H9 (cell line): ENCODE measurements around the gene OMD. TPM values are rescaled to one million over a fixed set of nuclear protein-coding genes. Genes with fewer than 3 reads are reported as not detected.

ENCODE experiments used
- DNase-seq: peaks from one replicate; pipeline ENCODE4 v3.0.0-alpha.2; 2017
- H2AFZ ChIP-seq: one replicate; pipeline ENCODE4 v1.6.1; 2013; ENCODE audit warnings: mild to moderate bottlenecking, low read length, control low read depth, moderate library complexity
- H2AK5ac ChIP-seq: 2 replicates; pipeline ENCODE4 v1.6.1; 2013; ENCODE audit warnings: low read length, control low read depth, mixed read lengths; ENCODE audit not compliant: insufficient read length
- H2BK120ac ChIP-seq: one replicate; pipeline ENCODE4 v1.6.1; 2013; ENCODE audit warnings: low read depth, mild to moderate bottlenecking, low read length, control low read depth, inconsistent platforms; ENCODE audit not compliant: poor library complexity, severe bottlenecking
- H2BK12ac ChIP-seq: 2 replicates; pipeline ENCODE4 v1.6.1; 2013; ENCODE audit warnings: low read length, control low read depth, mixed read lengths, low read depth; ENCODE audit not compliant: insufficient read length
- H2BK15ac ChIP-seq: 2 replicates; pipeline ENCODE4 v1.6.1; 2013; ENCODE audit warnings: low read depth, low read length, control low read depth
- H2BK20ac ChIP-seq: one replicate; pipeline ENCODE4 v1.6.1; 2013; ENCODE audit warnings: low read depth, mild to moderate bottlenecking, low read length, control low read depth, inconsistent platforms; ENCODE audit not compliant: poor library complexity, severe bottlenecking
- H2BK5ac ChIP-seq: 2 replicates; pipeline ENCODE4 v1.6.1; 2013; ENCODE audit warnings: low read length, control low read depth, mixed read lengths; ENCODE audit not compliant: insufficient read length
- H3K14ac ChIP-seq: 2 replicates; pipeline ENCODE4 v1.6.1; 2013; ENCODE audit warnings: low read length, control low read depth; ENCODE audit not compliant: insufficient read depth
- H3K18ac ChIP-seq: 2 replicates; pipeline ENCODE4 v1.6.1; 2013; ENCODE audit warnings: low read depth, mild to moderate bottlenecking, mixed read lengths, low read length, control low read depth; ENCODE audit not compliant: insufficient read length
- H3K23ac ChIP-seq: 2 replicates; pipeline ENCODE4 v1.6.1; 2013; ENCODE audit warnings: low read length, control low read depth, mixed read lengths, low read depth; ENCODE audit not compliant: insufficient read length
- H3K23me2 ChIP-seq: 2 replicates; pipeline ENCODE4 v1.6.1; 2013; ENCODE audit warnings: low read depth, mild to moderate bottlenecking, mixed read lengths, low read length, control low read depth; ENCODE audit not compliant: insufficient read length, poor library complexity, severe bottlenecking
- H3K27ac ChIP-seq: 2 replicates; pipeline ENCODE4 v1.5.1; 2013; ENCODE audit warnings: low read length, control low read depth, mixed read lengths, low read depth; ENCODE audit not compliant: insufficient read length
- H3K27me3 ChIP-seq: 2 replicates; pipeline ENCODE4 v1.6.1; 2013; ENCODE audit warnings: low read length, control low read depth, inconsistent platforms; ENCODE audit not compliant: insufficient read depth
- H3K4ac ChIP-seq: 2 replicates; pipeline ENCODE4 v1.6.1; 2013; ENCODE audit warnings: low read depth, mild to moderate bottlenecking, control low read depth, inconsistent platforms, low read length, moderate library complexity
- H3K4me1 ChIP-seq: 2 replicates; pipeline ENCODE4 v1.6.1; 2013; ENCODE audit warnings: low read length, control low read depth, inconsistent platforms; ENCODE audit not compliant: insufficient read depth
- H3K4me2 ChIP-seq: 2 replicates; pipeline ENCODE4 v1.6.1; 2013; ENCODE audit warnings: low read length, control low read depth, mixed read lengths; ENCODE audit not compliant: insufficient read length, insufficient read depth
- H3K56ac ChIP-seq: 2 replicates; pipeline ENCODE4 v1.6.1; 2013; ENCODE audit warnings: low read depth, mild to moderate bottlenecking, mixed read lengths, low read length, control low read depth; ENCODE audit not compliant: insufficient read length
- H3K79me1 ChIP-seq: 2 replicates; pipeline ENCODE4 v1.6.1; 2013; ENCODE audit warnings: low read depth, mild to moderate bottlenecking, moderate library complexity, low read length, control low read depth, inconsistent platforms; ENCODE audit not compliant: insufficient read depth, poor library complexity, severe bottlenecking
- H3K79me2 ChIP-seq: 2 replicates; pipeline ENCODE4 v1.6.1; 2013; ENCODE audit warnings: low read length, control low read depth, inconsistent platforms; ENCODE audit not compliant: insufficient read depth
- H3K9ac ChIP-seq: 2 replicates; pipeline ENCODE4 v1.6.1; 2013; ENCODE audit warnings: low read length, control low read depth, mixed read lengths; ENCODE audit not compliant: insufficient read length; ENCODE audit errors: extremely low read depth
- H3K9me3 ChIP-seq: one replicate; pipeline ENCODE4 v1.6.1; 2013; ENCODE audit warnings: low read depth, low read length, inconsistent platforms; ENCODE audit not compliant: control insufficient read depth
- H3T11ph ChIP-seq: one replicate; pipeline ENCODE4 v1.6.1; 2013; ENCODE audit warnings: mild to moderate bottlenecking, low read length, control low read depth, inconsistent platforms
- H4K20me1 ChIP-seq: one replicate; pipeline ENCODE4 v1.6.1; 2013; ENCODE audit not compliant: control insufficient read depth, insufficient read length, insufficient read depth
- H4K5ac ChIP-seq: 2 replicates; pipeline ENCODE4 v1.6.1; 2013; ENCODE audit warnings: low read depth, mild to moderate bottlenecking, mixed read lengths, low read length, control low read depth; ENCODE audit not compliant: insufficient read length
- H4K8ac ChIP-seq: replicated peaks from 2 replicates; pipeline ENCODE4 v1.6.1; 2013; ENCODE audit warnings: low read length, control low read depth, mixed read lengths, low read depth; ENCODE audit not compliant: insufficient read length
- H4K91ac ChIP-seq: 2 replicates; pipeline ENCODE4 v1.6.1; 2013; ENCODE audit warnings: low read depth, mild to moderate bottlenecking, moderate library complexity, mixed read lengths, low read length, control low read depth; ENCODE audit not compliant: insufficient read length
- H3K27ac Mint-ChIP-seq, 3 experiments: 2 replicates in 2 of 3; 3 replicates in 1 of 3; pipeline ENCODE4 v1.8.0; 2020 to 2021; ENCODE audit warnings: mixed read lengths in 3 of 3, mild to moderate bottlenecking in 1 of 3, moderate library complexity in 1 of 3
- H3K27me3 Mint-ChIP-seq: 2 replicates; pipeline ENCODE4 v1.8.0; 2021; ENCODE audit warnings: low read depth, mild to moderate bottlenecking, moderate library complexity, mixed read lengths
- H3K36me3 Mint-ChIP-seq, 3 experiments: 2 replicates in 2 of 3; 3 replicates in 1 of 3; pipeline ENCODE4 v1.8.0; 2020 to 2021; ENCODE audit warnings: low read depth in 3 of 3, mixed read lengths in 3 of 3; ENCODE audit not compliant: insufficient read depth in 1 of 3
- H3K4me1 Mint-ChIP-seq, 2 experiments: 2 replicates each; pipeline ENCODE4 v1.8.0; 2020; ENCODE audit warnings: mixed read lengths in 2 of 2
- H3K4me3 Mint-ChIP-seq, 2 experiments: 2 replicates in 1 of 2; 3 replicates in 1 of 2; pipeline ENCODE4 v1.8.0; 2020 to 2021; ENCODE audit warnings: mild to moderate bottlenecking in 2 of 2, mixed read lengths in 2 of 2, moderate library complexity in 1 of 2
- H3K9me3 Mint-ChIP-seq, 2 experiments: 2 replicates in 1 of 2; 3 replicates in 1 of 2; pipeline ENCODE4 v1.8.0; 2020; ENCODE audit warnings: mild to moderate bottlenecking in 2 of 2, mixed read lengths in 2 of 2, moderate library complexity in 1 of 2
- WGBS: extraction: QIAGEN DNeasy Blood & Tissue Kit; methylation state at CpG from one replicate; pipeline ENCODE4 v1.1.7; 2013; ENCODE audit warnings: missing lambda C conversion rate, low lambda C conversion rate, mixed read lengths; ENCODE audit not compliant: insufficient read length; ENCODE audit errors: extremely low coverage; 5-methylcytosine and 5-hydroxymethylcytosine counted together
- total RNA-seq: library from RNA; stranded (reverse); gene quantifications from 2 replicates; pipeline ENCODE4 v1.2.1, GENCODE V29; 2021
- TF ChIP-seq, protein P1 (sequence below): fragments of 200-600 bp; sonication (generic); conservative IDR thresholded peaks from 3 replicates; pipeline ENCODE4 v1.8.0; 2021; ENCODE audit warnings: antibody characterized with exemption, mild to moderate bottlenecking

The OMD gene
- total RNA-seq, 1 experiment from 2014 or later, result not detected

DNA sequence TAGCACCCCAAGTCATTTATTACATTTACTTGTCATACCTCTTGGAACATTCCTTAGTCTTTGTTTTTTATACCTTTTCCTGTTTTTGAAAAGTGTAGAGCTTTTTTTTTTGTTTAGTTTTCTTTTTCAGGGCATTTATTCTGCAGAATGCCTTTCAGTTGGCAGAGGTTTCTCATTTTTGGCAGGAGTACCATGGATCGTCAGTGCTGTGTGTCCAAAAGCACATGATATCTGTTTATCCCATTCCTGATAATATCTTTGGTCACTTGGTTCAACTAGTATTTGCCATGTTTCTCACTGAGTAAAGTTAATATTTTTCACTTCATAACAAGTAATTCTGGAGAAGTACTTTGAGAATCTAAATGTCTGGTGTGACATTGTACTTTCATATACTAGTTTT lies 30.6 kb downstream of the OMD start:
- Mint-ChIP-seq H3K9me3 (peaks cover 7% of the 10 kb centered on the region in 2 experiments; a peak in 3 of 5 replicates), H3K27ac (no peak overlapping the region), H3K4me3 (no peak overlapping the region), H3K27me3 (no peaks in the 10 kb centered on the region), H3K4me1 (no peaks in the 10 kb centered on the region), H3K36me3 (no peaks in the 10 kb centered on the region; a peak in 1 of 7 replicates)
- Histone ChIP-seq H3K14ac (no peak overlapping the region), H3K23me2 (no peaks in the 10 kb centered on the region), H3K4me2 (no peak overlapping the region), H4K5ac (no peak overlapping the region), H2AK5ac (no peak overlapping the region), H3K4me1 (no peaks in the 10 kb centered on the region), H4K20me1 (no peaks in the 10 kb centered on the region), H3K4ac (no peak overlapping the region), H2BK20ac (no peak overlapping the region), H2BK120ac (no peak overlapping the region), H3T11ph (no peak overlapping the region), H4K8ac (no peak overlapping the region), H3K27ac (no peak overlapping the region), H3K18ac (no peak overlapping the region), H3K9me3 (no peaks in the 10 kb centered on the region), H3K9ac (no peak overlapping the region), H2BK12ac (no peak overlapping the region), H4K91ac (no peak overlapping the region), H3K56ac (no peak overlapping the region), H3K27me3 (no peaks in the 10 kb centered on the region), H2BK15ac (no peak overlapping the region), H2AFZ (no peak overlapping the region), H3K23ac (no peak overlapping the region), H3K79me1 (no peaks in the 10 kb centered on the region), H2BK5ac (no peak overlapping the region), H3K79me2 (no peaks in the 10 kb centered on the region)
- TF ChIP-seq, protein P1, sequence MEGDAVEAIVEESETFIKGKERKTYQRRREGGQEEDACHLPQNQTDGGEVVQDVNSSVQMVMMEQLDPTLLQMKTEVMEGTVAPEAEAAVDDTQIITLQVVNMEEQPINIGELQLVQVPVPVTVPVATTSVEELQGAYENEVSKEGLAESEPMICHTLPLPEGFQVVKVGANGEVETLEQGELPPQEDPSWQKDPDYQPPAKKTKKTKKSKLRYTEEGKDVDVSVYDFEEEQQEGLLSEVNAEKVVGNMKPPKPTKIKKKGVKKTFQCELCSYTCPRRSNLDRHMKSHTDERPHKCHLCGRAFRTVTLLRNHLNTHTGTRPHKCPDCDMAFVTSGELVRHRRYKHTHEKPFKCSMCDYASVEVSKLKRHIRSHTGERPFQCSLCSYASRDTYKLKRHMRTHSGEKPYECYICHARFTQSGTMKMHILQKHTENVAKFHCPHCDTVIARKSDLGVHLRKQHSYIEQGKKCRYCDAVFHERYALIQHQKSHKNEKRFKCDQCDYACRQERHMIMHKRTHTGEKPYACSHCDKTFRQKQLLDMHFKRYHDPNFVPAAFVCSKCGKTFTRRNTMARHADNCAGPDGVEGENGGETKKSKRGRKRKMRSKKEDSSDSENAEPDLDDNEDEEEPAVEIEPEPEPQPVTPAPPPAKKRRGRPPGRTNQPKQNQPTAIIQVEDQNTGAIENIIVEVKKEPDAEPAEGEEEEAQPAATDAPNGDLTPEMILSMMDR, result no peak
- no CpG with 5 or more reads among the region's 1 CpG for WGBS
- no peak for DNase-seq
